GM18520 (cell line): ENCODE measurements around the gene TP63.

Experiments
- ATAC-seq: cut with Tn5 transposase; IDR thresholded peaks from one replicate; pipeline ENCODE4 v1.9.1; 2021; ENCODE audit not compliant: unreplicated experiment

TP63 gene

GRCh38 chr3:189848395-189849040, 217.3 kb downstream of the TP63 start:
- ATAC-seq, result no peak

GRCh38 chr3:189849262-189849661, 218.1 kb downstream of the TP63 start:
- no peak for ATAC-seq

GRCh38 chr3:189851682-189852081, 220.5 kb downstream of the TP63 start:
- no peak for ATAC-seq

- ATAC-seq, result no peak
These were observed 222.7 kb downstream of the TP63 start for GRCh38 chr3:189853906-189854305.

- no peak for ATAC-seq
These were observed 229.1 kb downstream of the TP63 start for GRCh38 chr3:189860296-189860695.

GRCh38 chr3:189862385-189862998, 231.3 kb downstream of the TP63 start:
- no peak for ATAC-seq

- no peak for ATAC-seq
These were observed 231.8 kb downstream of the TP63 start for GRCh38 chr3:189863031-189863430.

GRCh38 chr3:189868061-189868460, 236.9 kb downstream of the TP63 start:
- ATAC-seq, result no peak

- ATAC-seq, result no peak
These were observed 238.0 kb downstream of the TP63 start for GRCh38 chr3:189869165-189869564.

GRCh38 chr3:189871418-189871817, 240.2 kb downstream of the TP63 start:
- ATAC-seq, result no peak

GRCh38 chr3:189883113-189883753, 252.0 kb downstream of the TP63 start:
- no peak for ATAC-seq

GRCh38 chr3:189890496-189890895, 259.3 kb downstream of the TP63 start:
- ATAC-seq, result no peak

GRCh38 chr3:189896533-189896932, 265.3 kb downstream of the TP63 start:
- no peak for ATAC-seq

- no peak for ATAC-seq
These were observed 266.2 kb downstream of the TP63 start for GRCh38 chr3:189897406-189897805.

GRCh38 chr3:189898559-189899153, 267.5 kb downstream of the TP63 start:
- no peak for ATAC-seq

- no peak for ATAC-seq
These were observed 268.0 kb downstream of the TP63 start for GRCh38 chr3:189899186-189899585.

GRCh38 chr3:189900578-189900977, 269.4 kb downstream of the TP63 start:
- ATAC-seq, result no peak

GRCh38 chr3:189901481-189901880, 270.3 kb downstream of the TP63 start:
- no peak for ATAC-seq

- ATAC-seq, result no peak
These were observed 271.3 kb downstream of the TP63 start for GRCh38 chr3:189902230-189903186.

- ATAC-seq, result no peak
These were observed 272.5 kb downstream of the TP63 start for GRCh38 chr3:189903562-189904250.
